GM23338 (cell line): ENCODE measurements around the gene VRK3.
"Not testable (repeated sequence)": the region's sequence is repeated elsewhere in the genome, so short reads cannot be mapped to it uniquely, and the experiment has no call there.

Experiments used
- CREB1 ChIP-seq: fragments of 250-450 bp; sonication (Bioruptor Pico); IDR thresholded peaks from 2 replicates; pipeline ENCODE4 v1.5.0; 2020; ENCODE audit warnings: low read depth, mild to moderate bottlenecking, moderate library complexity
- EZH2 ChIP-seq: fragments of 200-600 bp; sonication (generic); IDR thresholded peaks from one replicate; pipeline ENCODE4 v1.8.0; 2017; ENCODE audit warnings: antibody characterized with exemption, mild to moderate bottlenecking, low read depth; ENCODE audit not compliant: unreplicated experiment
- EZH2phosphoT487 ChIP-seq: fragments of 200-600 bp; sonication (generic); IDR thresholded peaks from one replicate; pipeline ENCODE4 v1.8.1; 2018; ENCODE audit warnings: antibody characterized with exemption; ENCODE audit not compliant: unreplicated experiment
- JUNB ChIP-seq: IDR thresholded peaks from one replicate; pipeline ENCODE4 v1.6.1; 2016; ENCODE audit warnings: antibody characterized with exemption; ENCODE audit not compliant: unreplicated experiment
- POLR2AphosphoS5 ChIP-seq: IDR thresholded peaks from 2 replicates; pipeline ENCODE4 v1.6.1; 2016; ENCODE audit warnings: antibody characterized with exemption, low read depth
- ZNF114 ChIP-seq: fragments of 250-450 bp; sonication (Bioruptor Pico); IDR thresholded peaks from 2 replicates; pipeline ENCODE4 v1.5.0; 2020; ENCODE audit warnings: mild to moderate bottlenecking, moderate library complexity
- TF ChIP-seq, protein P1 (sequence below), 2 experiments: fragments of 200-600 bp in 1 of 2; sonication (generic) in 1 of 2; conservative IDR thresholded peaks; 2 replicates each; pipeline versions ENCODE4 v1.5.1 to v1.6.1; 2016 to 2017; ENCODE audit warnings: antibody characterized with exemption in 2 of 2, low read depth in 2 of 2, mild to moderate bottlenecking in 2 of 2, moderate library complexity in 1 of 2
- TF ChIP-seq, protein P2 (sequence below): IDR thresholded peaks from one replicate; pipeline ENCODE4 v1.6.1; 2018; ENCODE audit warnings: antibody characterized with exemption; ENCODE audit not compliant: unreplicated experiment
- TF ChIP-seq, protein P3 (sequence below): IDR thresholded peaks from 2 replicates; pipeline ENCODE4 v1.6.1; 2016; ENCODE audit warnings: antibody characterized with exemption
- TF ChIP-seq, protein P4 (sequence below): fragments of 250-450 bp; sonication (Bioruptor Pico); IDR thresholded peaks from 2 replicates; pipeline ENCODE4 v1.5.0; 2020; ENCODE audit warnings: mild to moderate bottlenecking, moderate library complexity

DNA sequence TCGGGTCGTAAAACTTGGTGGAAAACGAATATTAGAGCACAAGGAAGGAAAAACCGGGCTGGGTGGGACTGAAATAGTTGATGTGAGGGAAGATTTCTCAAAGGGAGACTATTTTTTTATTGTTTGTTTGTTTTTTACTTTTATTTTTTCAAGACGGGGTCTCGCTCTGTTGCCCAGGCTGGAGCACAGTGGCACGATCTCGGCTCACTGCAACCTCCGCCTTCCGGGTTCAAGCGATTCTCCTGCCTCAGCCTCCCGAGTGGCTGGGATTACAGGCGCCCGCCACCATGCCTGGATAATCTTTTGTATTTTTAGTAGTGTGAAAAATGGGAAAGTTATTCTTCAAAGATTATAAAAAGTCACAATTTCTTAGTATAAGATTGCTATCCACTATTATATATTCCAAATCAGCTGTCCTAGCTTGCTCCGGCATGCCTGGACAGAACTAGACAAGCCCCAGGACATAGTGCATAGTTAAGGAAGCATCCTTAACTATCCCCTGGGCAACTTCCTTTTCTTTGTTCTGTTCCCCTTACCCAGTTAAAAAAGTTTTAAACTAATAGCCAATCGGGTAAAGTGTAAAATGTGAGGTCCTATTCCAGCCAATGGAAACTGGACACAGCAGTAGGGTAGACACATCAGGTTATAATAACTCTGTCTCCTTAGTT lies 26.2 kb upstream of the VRK3 start:
- not testable (repeated sequence) for TF ChIP-seq EZH2; EZH2phosphoT487; POLR2AphosphoS5; JUNB; CREB1; ZNF114 (CRISPR knock-in tag)
- TF ChIP-seq, protein P1, sequence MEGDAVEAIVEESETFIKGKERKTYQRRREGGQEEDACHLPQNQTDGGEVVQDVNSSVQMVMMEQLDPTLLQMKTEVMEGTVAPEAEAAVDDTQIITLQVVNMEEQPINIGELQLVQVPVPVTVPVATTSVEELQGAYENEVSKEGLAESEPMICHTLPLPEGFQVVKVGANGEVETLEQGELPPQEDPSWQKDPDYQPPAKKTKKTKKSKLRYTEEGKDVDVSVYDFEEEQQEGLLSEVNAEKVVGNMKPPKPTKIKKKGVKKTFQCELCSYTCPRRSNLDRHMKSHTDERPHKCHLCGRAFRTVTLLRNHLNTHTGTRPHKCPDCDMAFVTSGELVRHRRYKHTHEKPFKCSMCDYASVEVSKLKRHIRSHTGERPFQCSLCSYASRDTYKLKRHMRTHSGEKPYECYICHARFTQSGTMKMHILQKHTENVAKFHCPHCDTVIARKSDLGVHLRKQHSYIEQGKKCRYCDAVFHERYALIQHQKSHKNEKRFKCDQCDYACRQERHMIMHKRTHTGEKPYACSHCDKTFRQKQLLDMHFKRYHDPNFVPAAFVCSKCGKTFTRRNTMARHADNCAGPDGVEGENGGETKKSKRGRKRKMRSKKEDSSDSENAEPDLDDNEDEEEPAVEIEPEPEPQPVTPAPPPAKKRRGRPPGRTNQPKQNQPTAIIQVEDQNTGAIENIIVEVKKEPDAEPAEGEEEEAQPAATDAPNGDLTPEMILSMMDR (conservative IDR thresholded peaks at IDR 0.05; ENCODE audit: low read depth in 2 of 2), result not testable (repeated sequence)
- TF ChIP-seq, protein P2, sequence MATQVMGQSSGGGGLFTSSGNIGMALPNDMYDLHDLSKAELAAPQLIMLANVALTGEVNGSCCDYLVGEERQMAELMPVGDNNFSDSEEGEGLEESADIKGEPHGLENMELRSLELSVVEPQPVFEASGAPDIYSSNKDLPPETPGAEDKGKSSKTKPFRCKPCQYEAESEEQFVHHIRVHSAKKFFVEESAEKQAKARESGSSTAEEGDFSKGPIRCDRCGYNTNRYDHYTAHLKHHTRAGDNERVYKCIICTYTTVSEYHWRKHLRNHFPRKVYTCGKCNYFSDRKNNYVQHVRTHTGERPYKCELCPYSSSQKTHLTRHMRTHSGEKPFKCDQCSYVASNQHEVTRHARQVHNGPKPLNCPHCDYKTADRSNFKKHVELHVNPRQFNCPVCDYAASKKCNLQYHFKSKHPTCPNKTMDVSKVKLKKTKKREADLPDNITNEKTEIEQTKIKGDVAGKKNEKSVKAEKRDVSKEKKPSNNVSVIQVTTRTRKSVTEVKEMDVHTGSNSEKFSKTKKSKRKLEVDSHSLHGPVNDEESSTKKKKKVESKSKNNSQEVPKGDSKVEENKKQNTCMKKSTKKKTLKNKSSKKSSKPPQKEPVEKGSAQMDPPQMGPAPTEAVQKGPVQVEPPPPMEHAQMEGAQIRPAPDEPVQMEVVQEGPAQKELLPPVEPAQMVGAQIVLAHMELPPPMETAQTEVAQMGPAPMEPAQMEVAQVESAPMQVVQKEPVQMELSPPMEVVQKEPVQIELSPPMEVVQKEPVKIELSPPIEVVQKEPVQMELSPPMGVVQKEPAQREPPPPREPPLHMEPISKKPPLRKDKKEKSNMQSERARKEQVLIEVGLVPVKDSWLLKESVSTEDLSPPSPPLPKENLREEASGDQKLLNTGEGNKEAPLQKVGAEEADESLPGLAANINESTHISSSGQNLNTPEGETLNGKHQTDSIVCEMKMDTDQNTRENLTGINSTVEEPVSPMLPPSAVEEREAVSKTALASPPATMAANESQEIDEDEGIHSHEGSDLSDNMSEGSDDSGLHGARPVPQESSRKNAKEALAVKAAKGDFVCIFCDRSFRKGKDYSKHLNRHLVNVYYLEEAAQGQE, result not testable (repeated sequence)
- TF ChIP-seq, protein P3, sequence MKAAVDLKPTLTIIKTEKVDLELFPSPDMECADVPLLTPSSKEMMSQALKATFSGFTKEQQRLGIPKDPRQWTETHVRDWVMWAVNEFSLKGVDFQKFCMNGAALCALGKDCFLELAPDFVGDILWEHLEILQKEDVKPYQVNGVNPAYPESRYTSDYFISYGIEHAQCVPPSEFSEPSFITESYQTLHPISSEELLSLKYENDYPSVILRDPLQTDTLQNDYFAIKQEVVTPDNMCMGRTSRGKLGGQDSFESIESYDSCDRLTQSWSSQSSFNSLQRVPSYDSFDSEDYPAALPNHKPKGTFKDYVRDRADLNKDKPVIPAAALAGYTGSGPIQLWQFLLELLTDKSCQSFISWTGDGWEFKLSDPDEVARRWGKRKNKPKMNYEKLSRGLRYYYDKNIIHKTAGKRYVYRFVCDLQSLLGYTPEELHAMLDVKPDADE, result not testable (repeated sequence)
- TF ChIP-seq, protein P4, sequence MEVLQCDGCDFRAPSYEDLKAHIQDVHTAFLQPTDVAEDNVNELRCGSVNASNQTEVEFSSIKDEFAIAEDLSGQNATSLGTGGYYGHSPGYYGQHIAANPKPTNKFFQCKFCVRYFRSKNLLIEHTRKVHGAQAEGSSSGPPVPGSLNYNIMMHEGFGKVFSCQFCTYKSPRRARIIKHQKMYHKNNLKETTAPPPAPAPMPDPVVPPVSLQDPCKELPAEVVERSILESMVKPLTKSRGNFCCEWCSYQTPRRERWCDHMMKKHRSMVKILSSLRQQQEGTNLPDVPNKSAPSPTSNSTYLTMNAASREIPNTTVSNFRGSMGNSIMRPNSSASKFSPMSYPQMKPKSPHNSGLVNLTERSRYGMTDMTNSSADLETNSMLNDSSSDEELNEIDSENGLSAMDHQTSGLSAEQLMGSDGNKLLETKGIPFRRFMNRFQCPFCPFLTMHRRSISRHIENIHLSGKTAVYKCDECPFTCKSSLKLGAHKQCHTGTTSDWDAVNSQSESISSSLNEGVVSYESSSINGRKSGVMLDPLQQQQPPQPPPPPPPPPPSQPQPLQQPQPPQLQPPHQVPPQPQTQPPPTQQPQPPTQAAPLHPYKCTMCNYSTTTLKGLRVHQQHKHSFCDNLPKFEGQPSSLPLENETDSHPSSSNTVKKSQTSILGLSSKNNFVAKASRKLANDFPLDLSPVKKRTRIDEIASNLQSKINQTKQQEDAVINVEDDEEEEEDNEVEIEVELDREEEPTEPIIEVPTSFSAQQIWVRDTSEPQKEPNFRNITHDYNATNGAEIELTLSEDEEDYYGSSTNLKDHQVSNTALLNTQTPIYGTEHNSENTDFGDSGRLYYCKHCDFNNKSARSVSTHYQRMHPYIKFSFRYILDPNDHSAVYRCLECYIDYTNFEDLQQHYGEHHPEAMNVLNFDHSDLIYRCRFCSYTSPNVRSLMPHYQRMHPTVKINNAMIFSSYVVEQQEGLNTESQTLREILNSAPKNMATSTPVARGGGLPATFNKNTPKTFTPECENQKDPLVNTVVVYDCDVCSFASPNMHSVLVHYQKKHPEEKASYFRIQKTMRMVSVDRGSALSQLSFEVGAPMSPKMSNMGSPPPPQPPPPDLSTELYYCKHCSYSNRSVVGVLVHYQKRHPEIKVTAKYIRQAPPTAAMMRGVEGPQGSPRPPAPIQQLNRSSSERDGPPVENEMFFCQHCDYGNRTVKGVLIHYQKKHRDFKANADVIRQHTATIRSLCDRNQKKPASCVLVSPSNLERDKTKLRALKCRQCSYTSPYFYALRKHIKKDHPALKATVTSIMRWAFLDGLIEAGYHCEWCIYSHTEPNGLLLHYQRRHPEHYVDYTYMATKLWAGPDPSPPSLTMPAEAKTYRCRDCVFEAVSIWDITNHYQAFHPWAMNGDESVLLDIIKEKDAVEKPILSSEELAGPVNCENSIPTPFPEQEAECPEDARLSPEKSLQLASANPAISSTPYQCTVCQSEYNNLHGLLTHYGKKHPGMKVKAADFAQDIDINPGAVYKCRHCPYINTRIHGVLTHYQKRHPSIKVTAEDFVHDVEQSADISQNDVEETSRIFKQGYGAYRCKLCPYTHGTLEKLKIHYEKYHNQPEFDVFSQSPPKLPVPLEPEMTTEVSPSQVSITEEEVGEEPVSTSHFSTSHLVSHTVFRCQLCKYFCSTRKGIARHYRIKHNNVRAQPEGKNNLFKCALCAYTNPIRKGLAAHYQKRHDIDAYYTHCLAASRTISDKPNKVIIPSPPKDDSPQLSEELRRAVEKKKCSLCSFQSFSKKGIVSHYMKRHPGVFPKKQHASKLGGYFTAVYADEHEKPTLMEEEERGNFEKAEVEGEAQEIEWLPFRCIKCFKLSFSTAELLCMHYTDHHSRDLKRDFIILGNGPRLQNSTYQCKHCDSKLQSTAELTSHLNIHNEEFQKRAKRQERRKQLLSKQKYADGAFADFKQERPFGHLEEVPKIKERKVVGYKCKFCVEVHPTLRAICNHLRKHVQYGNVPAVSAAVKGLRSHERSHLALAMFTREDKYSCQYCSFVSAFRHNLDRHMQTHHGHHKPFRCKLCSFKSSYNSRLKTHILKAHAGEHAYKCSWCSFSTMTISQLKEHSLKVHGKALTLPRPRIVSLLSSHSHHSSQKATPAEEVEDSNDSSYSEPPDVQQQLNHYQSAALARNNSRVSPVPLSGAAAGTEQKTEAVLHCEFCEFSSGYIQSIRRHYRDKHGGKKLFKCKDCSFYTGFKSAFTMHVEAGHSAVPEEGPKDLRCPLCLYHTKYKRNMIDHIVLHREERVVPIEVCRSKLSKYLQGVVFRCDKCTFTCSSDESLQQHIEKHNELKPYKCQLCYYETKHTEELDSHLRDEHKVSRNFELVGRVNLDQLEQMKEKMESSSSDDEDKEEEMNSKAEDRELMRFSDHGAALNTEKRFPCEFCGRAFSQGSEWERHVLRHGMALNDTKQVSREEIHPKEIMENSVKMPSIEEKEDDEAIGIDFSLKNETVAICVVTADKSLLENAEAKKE (CRISPR knock-in tag), result not testable (repeated sequence)
